GM23338 (cell line): ENCODE measurements around the gene RPL10A. TPM values are rescaled to one million over a fixed set of nuclear protein-coding genes. Genes with fewer than 3 reads are reported as not detected.

ENCODE experiments used
- ATAC-seq: fragments of 200-7000 bp; cut with Tn5 transposase; 3 replicates; pipeline ENCODE4 v1.9.1; 2020
- DNase-seq: peaks from one replicate; pipeline ENCODE4 v3.0.0-alpha.2; 2015; ENCODE audit warnings: low spot score
- H2AFZ ChIP-seq: fragments of 200-600 bp; sonication (generic); 2 replicates; pipeline ENCODE4 v1.8.0; 2016; ENCODE audit warnings: antibody characterized with exemption, mild to moderate bottlenecking, moderate library complexity
- H3F3A ChIP-seq: fragments of 200-600 bp; sonication (generic); replicated peaks from 2 replicates; pipeline ENCODE4 v1.8.0; 2017; ENCODE audit warnings: antibody characterized with exemption, mixed run types, low read depth
- H3K27ac ChIP-seq: fragments of 200-600 bp; sonication (generic); 2 replicates; pipeline ENCODE4 v1.6.1; 2016; ENCODE audit warnings: low read depth
- H3K27me3 ChIP-seq: fragments of 200-600 bp; sonication (generic); 2 replicates; pipeline ENCODE4 v1.8.0; 2016; ENCODE audit warnings: mild to moderate bottlenecking, mixed run types, moderate library complexity; ENCODE audit not compliant: insufficient read depth
- H3K36me3 ChIP-seq: fragments of 200-600 bp; sonication (generic); 2 replicates; pipeline ENCODE4 v1.8.0; 2016; ENCODE audit warnings: mild to moderate bottlenecking; ENCODE audit not compliant: insufficient read depth
- H3K4me1 ChIP-seq: fragments of 200-600 bp; sonication (generic); 2 replicates; pipeline ENCODE4 v1.8.0; 2016; ENCODE audit warnings: mild to moderate bottlenecking, moderate library complexity; ENCODE audit not compliant: insufficient read depth
- H3K4me2 ChIP-seq: fragments of 200-600 bp; sonication (generic); 2 replicates; pipeline ENCODE4 v1.7.1; 2017; ENCODE audit warnings: mixed run types
- H3K4me3 ChIP-seq: fragments of 200-600 bp; sonication (generic); 2 replicates; pipeline ENCODE4 v1.6.1; 2016; ENCODE audit warnings: mixed run types
- H3K79me2 ChIP-seq: fragments of 200-600 bp; sonication (generic); replicated peaks from 2 replicates; pipeline ENCODE4 v1.8.0; 2017; ENCODE audit warnings: mild to moderate bottlenecking; ENCODE audit not compliant: insufficient read depth
- H3K9me2 ChIP-seq: fragments of 200-600 bp; sonication (generic); 2 replicates; pipeline ENCODE4 v1.8.0; 2017; ENCODE audit not compliant: insufficient read depth
- H4K20me1 ChIP-seq: fragments of 200-600 bp; sonication (generic); replicated peaks from 2 replicates; pipeline ENCODE4 v1.8.0; 2017; ENCODE audit warnings: mild to moderate bottlenecking; ENCODE audit not compliant: insufficient read depth
- H3K27ac Mint-ChIP-seq: 2 replicates; pipeline ENCODE4 v1.8.0; 2020; ENCODE audit warnings: inconsistent platforms, mild to moderate bottlenecking, moderate library complexity, mixed read lengths
- H3K27me3 Mint-ChIP-seq: 3 replicates; pipeline ENCODE4 v1.8.0; 2022; ENCODE audit warnings: low read depth, mild to moderate bottlenecking, moderate library complexity, mixed read lengths, inconsistent platforms; ENCODE audit not compliant: insufficient read depth, poor library complexity
- H3K36me3 Mint-ChIP-seq: 3 replicates; pipeline ENCODE4 v1.8.0; 2021; ENCODE audit warnings: low read depth, mild to moderate bottlenecking, inconsistent platforms, moderate library complexity, mixed read lengths
- H3K4me1 Mint-ChIP-seq: 3 replicates; pipeline ENCODE4 v1.8.0; 2020; ENCODE audit warnings: mild to moderate bottlenecking, inconsistent platforms, mixed read lengths
- H3K4me3 Mint-ChIP-seq: 3 replicates; pipeline ENCODE4 v1.8.0; 2021; ENCODE audit warnings: moderate library complexity, mild to moderate bottlenecking, inconsistent platforms, mixed read lengths
- H3K9me3 Mint-ChIP-seq: 3 replicates; pipeline ENCODE4 v1.8.0; 2020; ENCODE audit warnings: moderate library complexity, mild to moderate bottlenecking, inconsistent platforms, mixed read lengths
- CREB1 ChIP-seq: fragments of 250-450 bp; sonication (Bioruptor Pico); IDR thresholded peaks from 2 replicates; pipeline ENCODE4 v1.5.0; 2020; ENCODE audit warnings: low read depth, mild to moderate bottlenecking, moderate library complexity
- ETS1 ChIP-seq: IDR thresholded peaks from 2 replicates; pipeline ENCODE4 v1.6.1; 2016; ENCODE audit warnings: antibody characterized with exemption
- EZH2 ChIP-seq: fragments of 200-600 bp; sonication (generic); IDR thresholded peaks from one replicate; pipeline ENCODE4 v1.8.0; 2017; ENCODE audit warnings: antibody characterized with exemption, mild to moderate bottlenecking, low read depth; ENCODE audit not compliant: unreplicated experiment
- EZH2phosphoT487 ChIP-seq: fragments of 200-600 bp; sonication (generic); IDR thresholded peaks from one replicate; pipeline ENCODE4 v1.8.1; 2018; ENCODE audit warnings: antibody characterized with exemption; ENCODE audit not compliant: unreplicated experiment
- NANOG ChIP-seq: IDR thresholded peaks from 2 replicates; pipeline ENCODE4 v1.6.1; 2016; ENCODE audit warnings: antibody characterized with exemption, borderline replicate concordance
- POLR2AphosphoS5 ChIP-seq: IDR thresholded peaks from 2 replicates; pipeline ENCODE4 v1.6.1; 2016; ENCODE audit warnings: antibody characterized with exemption, low read depth
- STAT1 ChIP-seq: IDR thresholded peaks from one replicate; pipeline ENCODE4 v1.6.1; 2016; ENCODE audit warnings: antibody characterized with exemption; ENCODE audit not compliant: unreplicated experiment
- ZNF114 ChIP-seq: fragments of 250-450 bp; sonication (Bioruptor Pico); IDR thresholded peaks from 2 replicates; pipeline ENCODE4 v1.5.0; 2020; ENCODE audit warnings: mild to moderate bottlenecking, moderate library complexity
- polyA plus RNA-seq: library from polyadenylated mRNA; unstranded; fragments of >200 nt; fragmentation: Nextera tagmentation; extraction: Ambion mirVana; gene quantifications from 2 replicates; pipeline ENCODE4 v1.2.1, GENCODE V29; 2016
- total RNA-seq: library from RNA; depleted of rRNA; stranded (reverse); fragments of >200 nt; shearing (Covaris generic); gene quantifications from 2 replicates; pipeline ENCODE4 v1.2.3, GENCODE V29; 2014

RPL10A gene
- total and polyA plus RNA-seq, 2 experiments from 2014 or later, result 730 to 1,297 TPM

- ATAC-seq (peak; percentile 62), DNase-seq (peak; percentile 94)
- Mint-ChIP-seq H3K4me3 (peak overlapping the region; percentile 70), H3K36me3 (peaks cover 15% of the 10 kb centered on the region), H3K4me1 (peaks cover 46% of the 10 kb centered on the region), H3K27me3 (peaks cover 20% of the 10 kb centered on the region), H3K27ac (peak overlapping the region; percentile 99), H3K9me3 (no peaks in the 10 kb centered on the region)
- Histone ChIP-seq H3K4me3 (peak overlapping the region; percentile 72), H3K4me1 (peaks cover 57% of the 10 kb centered on the region), H3F3A (peaks cover 27% of the 10 kb centered on the region), H3K79me2 (peaks cover 35% of the 10 kb centered on the region), H4K20me1 (0 out of 2 replicates have a peak, but pooled peaks cover 3% of the 10 kb centered on the region), H2AFZ (no peak overlapping the region), H3K4me2 (peak overlapping the region; percentile 98), H3K27me3 (no peaks in the 10 kb centered on the region), H3K27ac (peak overlapping the region; percentile 100), H3K9me2 (no peaks in the 10 kb centered on the region), H3K36me3 (0 out of 2 replicates have a peak, but pooled peaks cover 6% of the 10 kb centered on the region)
- no peak for TF ChIP-seq EZH2phosphoT487
- TF ChIP-seq STAT1, result no peak
- no peak for TF ChIP-seq EZH2
These were observed 17.2 kb downstream of the RPL10A start for GRCh38 chr6:35485402-35485877.

- Mint-ChIP-seq H3K4me1 (peaks cover 54% of the 10 kb centered on the region), H3K36me3 (peaks cover 15% of the 10 kb centered on the region), H3K27ac (peak overlapping the region; percentile 99), H3K27me3 (peaks cover 29% of the 10 kb centered on the region), H3K4me3 (peak overlapping the region; percentile 70), H3K9me3 (no peaks in the 10 kb centered on the region)
- ATAC-seq (peak; percentile 58), DNase-seq (peak; percentile 94)
- Histone ChIP-seq H3K9me2 (no peaks in the 10 kb centered on the region), H3K4me1 (peaks cover 65% of the 10 kb centered on the region), H3K4me3 (peak overlapping the region; percentile 72), H3K27ac (peak overlapping the region; percentile 100), H3K27me3 (no peaks in the 10 kb centered on the region), H4K20me1 (0 out of 2 replicates have a peak, but pooled peaks cover 3% of the 10 kb centered on the region), H3F3A (peaks cover 27% of the 10 kb centered on the region), H2AFZ (peak overlapping the region; percentile 23; the same call in 1 of the 2 replicates), H3K79me2 (peaks cover 39% of the 10 kb centered on the region), H3K36me3 (0 out of 2 replicates have a peak, but pooled peaks cover 5% of the 10 kb centered on the region), H3K4me2 (peak overlapping the region; percentile 98)
- TF ChIP-seq CREB1 (peak; percentile 95), EZH2phosphoT487 (no peak), POLR2AphosphoS5 (peak; percentile 63)
These were observed 18.1 kb downstream of the RPL10A start for GRCh38 chr6:35486005-35486925.

GRCh38 chr6:35487658-35488516 lies 19.7 kb downstream of the RPL10A start:
- peak overlapping the region; percentile 100 for H3K27ac ChIP-seq
- peaks cover 81% of the 10 kb centered on the region for H3K4me1 ChIP-seq
- H3K79me2 ChIP-seq, result peaks cover 49% of the 10 kb centered on the region
- no peaks in the 10 kb centered on the region for H3K27me3 ChIP-seq
- peaks cover 30% of the 10 kb centered on the region for H3K27me3 Mint-ChIP-seq
- DNase-seq, result peak; percentile 60
- peaks cover 14% of the 10 kb centered on the region for H3K36me3 Mint-ChIP-seq
- H3K4me2 ChIP-seq, result peak overlapping the region; percentile 98
- H3K9me3 Mint-ChIP-seq, result no peaks in the 10 kb centered on the region
- H3K4me1 Mint-ChIP-seq, result peaks cover 68% of the 10 kb centered on the region
- no peaks in the 10 kb centered on the region for H4K20me1 ChIP-seq
- H3K4me3 Mint-ChIP-seq, result 0 out of 3 replicates have a peak overlapping the region, but pooled peaks have one; percentile 28
- no peak overlapping the region for H2AFZ ChIP-seq
- no peaks in the 10 kb centered on the region for H3K9me2 ChIP-seq
- H3K27ac Mint-ChIP-seq, result peak overlapping the region; percentile 63
- no peak for ATAC-seq
- peaks cover 27% of the 10 kb centered on the region for H3F3A ChIP-seq
- TF ChIP-seq NANOG (no peak), ETS1 (no peak), ZNF114 (no peak)
- H3K36me3 ChIP-seq, result no peaks in the 10 kb centered on the region
- peak overlapping the region; percentile 23; the same call in 1 of the 2 replicates for H3K4me3 ChIP-seq
